ENCODE results near the gene FLT1.

GRCh38 chr13:28347456-28348371, 147.2 kb downstream of the FLT1 start:
- TF ChIP-seq CTCF (conservative IDR thresholded peaks at IDR 0.05 in 1 of 2, IDR thresholded peaks at IDR 0.05 in 1 of 2; ENCODE audit: low read depth in 1 of 2, low read length in 2 of 2) (no peak), EZH2 (IDR thresholded peaks at IDR 0.05; ENCODE audit: low read length, missing control alignments) (no peak)

All from fibroblast of lung (primary cell).